ENCODE data around the gene PMFBP1. TPM values are rescaled to one million over a fixed set of nuclear protein-coding genes. Genes with fewer than 3 reads are reported as not detected.

PMFBP1 gene
- polyA plus RNA-seq, 1 donor (not counting 4 experiments of a cell fraction or from before 2014, with no cell fraction given) = 0.92 TPM

DNA sequence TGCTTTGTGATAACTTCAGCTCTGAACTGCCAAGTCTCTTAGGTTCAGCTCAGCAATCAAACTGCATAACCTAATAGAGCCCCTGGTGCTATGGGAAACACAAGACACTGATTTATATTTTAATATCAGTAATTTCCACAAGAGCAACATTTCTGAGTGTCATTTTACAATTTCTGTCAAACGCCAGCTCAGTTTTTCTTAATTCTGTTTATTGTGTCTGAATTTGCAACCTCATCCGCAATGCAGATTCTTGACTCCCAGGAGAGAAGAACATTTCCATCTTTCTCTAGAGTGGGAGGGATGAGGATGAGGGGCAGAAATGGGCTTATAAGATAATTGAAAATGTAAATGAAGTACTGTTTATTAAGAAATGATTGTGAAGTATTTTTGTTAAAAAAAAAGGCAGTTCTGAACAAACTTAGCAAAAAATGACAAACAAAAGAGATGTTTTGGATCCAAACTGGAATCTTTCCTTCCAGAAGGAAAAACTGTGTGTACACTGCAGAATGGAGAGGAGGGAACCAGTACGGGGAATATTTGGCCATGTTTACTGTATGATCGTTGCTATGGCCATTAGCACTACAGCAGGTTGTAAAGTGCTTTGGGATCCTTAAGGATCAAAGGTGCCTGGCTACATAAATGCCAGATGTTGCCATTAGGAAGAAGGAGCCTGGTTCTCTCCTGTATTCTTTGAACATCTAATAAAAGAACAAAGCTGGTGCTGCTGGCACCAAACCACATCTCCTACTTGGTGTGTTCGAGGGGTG is 7.4 kb upstream of the PMFBP1 start:
- Histone ChIP-seq H3K4me2 (ENCODE audit: control insufficient read depth, extremely low read depth, insufficient read depth, low read depth, low read length) (no peak overlapping the region), H3K27me3 (ENCODE audit: control insufficient read depth, extremely low read depth, insufficient read depth, low read length) (no peaks in the 10 kb centered on the region)
- no peak for FAIRE-seq

GRCh38 chr16:72174726-72175125 is 2.8 kb upstream of the PMFBP1 start:
- dilution Hi-C loops (cut with MboI; ENCODE audit: extremely low pct_ligation_motif_present, low sequenced_read_pairs) = no loop called here
- no peaks in the 10 kb centered on the region for H3K36me3 ChIP-seq (ENCODE audit: control insufficient read depth in 2 of 2, extremely low read depth in 1 of 2, insufficient read depth in 2 of 2, low read length in 2 of 2)
- no peaks in the 10 kb centered on the region for H3K9me3 ChIP-seq (ENCODE audit: control insufficient read depth, low read depth, low read length)
- H2AFZ ChIP-seq (ENCODE audit: control insufficient read depth, low read length) = no peak overlapping the region
- no peak overlapping the region for H3K4me3 ChIP-seq (ENCODE audit: control insufficient read depth in 2 of 3, extremely low read depth in 1 of 3, insufficient read depth in 2 of 3, low read depth in 1 of 3, low read length in 3 of 3)
- no peak for FAIRE-seq
- no peak overlapping the region for H3K9ac ChIP-seq (ENCODE audit: control insufficient read depth, extremely low read depth, insufficient read depth, low read length)
- no peak overlapping the region for H3K4me2 ChIP-seq (ENCODE audit: control insufficient read depth, extremely low read depth, insufficient read depth, low read depth, low read length)
- no peaks in the 10 kb centered on the region for H3K27me3 ChIP-seq (ENCODE audit: control insufficient read depth, extremely low read depth, insufficient read depth, low read length)
- H3K27ac ChIP-seq (ENCODE audit: control insufficient read depth, insufficient read depth, low read length) = no peak overlapping the region
- no peak for TF ChIP-seq EZH2 (IDR thresholded peaks at IDR 0.05; ENCODE audit: low read length)
- no peak for TF ChIP-seq CTCF (optimal IDR thresholded peaks at IDR 0.05 in 1 of 3, IDR thresholded peaks at IDR 0.05 in 1 of 3, conservative IDR thresholded peaks at IDR 0.05 in 1 of 3; ENCODE audit: extremely low read depth in 1 of 3, insufficient read depth in 2 of 3, low read length in 3 of 3)
- H3K4me1 ChIP-seq (ENCODE audit: control insufficient read depth, extremely low read depth, insufficient read depth, low read length) = no peaks in the 10 kb centered on the region
- no peak for DNase-seq (ENCODE audit: low read depth, low spot score)
- H3K79me2 ChIP-seq (ENCODE audit: control insufficient read depth, insufficient read depth, low read length) = no peaks in the 10 kb centered on the region
- no peaks in the 10 kb centered on the region for H4K20me1 ChIP-seq (ENCODE audit: control insufficient read depth, extremely low read depth, insufficient read depth, low read length)
- H3K9me1 ChIP-seq (ENCODE audit: control insufficient read depth, extremely low read depth, insufficient read depth, low read length) = no peaks in the 10 kb centered on the region

More for the DNA sequence above, 7.4 kb upstream of the PMFBP1 start:
- DNase-seq (ENCODE audit: low read depth, low spot score) = no peak
- dilution Hi-C loops (cut with MboI; ENCODE audit: extremely low pct_ligation_motif_present, low sequenced_read_pairs) = no loop called here
- H3K36me3 ChIP-seq (ENCODE audit: control insufficient read depth in 2 of 2, extremely low read depth in 1 of 2, insufficient read depth in 2 of 2, low read length in 2 of 2) = no peaks in the 10 kb centered on the region
- H3K4me1 ChIP-seq (ENCODE audit: control insufficient read depth, extremely low read depth, insufficient read depth, low read length) = no peaks in the 10 kb centered on the region
- no peak overlapping the region for H3K9ac ChIP-seq (ENCODE audit: control insufficient read depth, extremely low read depth, insufficient read depth, low read length)
- H3K9me3 ChIP-seq (ENCODE audit: control insufficient read depth, low read depth, low read length) = no peaks in the 10 kb centered on the region
- H3K9me1 ChIP-seq (ENCODE audit: control insufficient read depth, extremely low read depth, insufficient read depth, low read length) = no peaks in the 10 kb centered on the region
- no peak for TF ChIP-seq CTCF (optimal IDR thresholded peaks at IDR 0.05 in 1 of 3, IDR thresholded peaks at IDR 0.05 in 1 of 3, conservative IDR thresholded peaks at IDR 0.05 in 1 of 3; ENCODE audit: extremely low read depth in 1 of 3, insufficient read depth in 2 of 3, low read length in 3 of 3)
- no peak overlapping the region for H3K27ac ChIP-seq (ENCODE audit: control insufficient read depth, insufficient read depth, low read length)
- no peak overlapping the region for H3K4me3 ChIP-seq (ENCODE audit: control insufficient read depth in 2 of 3, extremely low read depth in 1 of 3, insufficient read depth in 2 of 3, low read depth in 1 of 3, low read length in 3 of 3)
- no peak overlapping the region for H2AFZ ChIP-seq (ENCODE audit: control insufficient read depth, low read length)
- no peaks in the 10 kb centered on the region for H4K20me1 ChIP-seq (ENCODE audit: control insufficient read depth, extremely low read depth, insufficient read depth, low read length)
- no peaks in the 10 kb centered on the region for H3K79me2 ChIP-seq (ENCODE audit: control insufficient read depth, insufficient read depth, low read length)

Measured in keratinocyte (primary cell).